ENCODE results near the gene DENND6A. TPM values are rescaled to one million over a fixed set of nuclear protein-coding genes. Genes with fewer than 3 reads are reported as not detected.
"Not testable (repeated sequence)": the region's sequence is repeated elsewhere in the genome, so short reads cannot be mapped to it uniquely, and the experiment has no call there.

DENND6A gene
- total RNA-seq, 4 donors from 2014 or later: 15.2 to 36.3 (median 24.5) TPM

GRCh38 chr3:57694146-57694545 is 1.3 kb upstream of the DENND6A start:
- Histone ChIP-seq H3K27me3 (no peaks in the 10 kb centered on the region), H3K27ac (no peak overlapping the region), H3K4me3 (no peak overlapping the region), H3K9me3 (no peaks in the 10 kb centered on the region), H3K36me3 (no peaks in the 10 kb centered on the region), H3K4me1 (peaks cover 0 to 21% (median 3%) of the 10 kb centered on the region in 4 donors)
- DNase-seq: no peak
- no peak for TF ChIP-seq CTCF (IDR thresholded peaks at IDR 0.05)
- no peak for TF ChIP-seq POLR2A (IDR thresholded peaks at IDR 0.05)

- Histone ChIP-seq H3K4me1 (peaks cover 0 to 32% (median 3%) of the 10 kb centered on the region in 4 donors), H3K4me3 (peak overlapping the region; percentile 77 to 89 (median 83)), H3K27ac (peak overlapping the region; percentile 95 to 98 (median 96))
- not testable (repeated sequence) for DNase-seq, H3K9me3 ChIP-seq, H3K36me3 ChIP-seq, H3K27me3 ChIP-seq
Observed at GRCh38 chr3:57692133-57692395, 813 bp downstream of the DENND6A start.

GRCh38 chr3:57691411-57692132 is 1.3 kb downstream of the DENND6A start:
- no peak for DNase-seq
- Histone ChIP-seq H3K36me3 (no peaks in the 10 kb centered on the region), H3K27ac (peak overlapping the region; percentile 95 to 98 (median 96)), H3K9me3 (no peaks in the 10 kb centered on the region), H3K27me3 (no peaks in the 10 kb centered on the region), H3K4me3 (peak overlapping the region; percentile 77 to 89 (median 83)), H3K4me1 (peaks cover 0 to 37% (median 3%) of the 10 kb centered on the region in 4 donors)
- TF ChIP-seq POLR2A (IDR thresholded peaks at IDR 0.05) (no peak), CTCF (IDR thresholded peaks at IDR 0.05) (no peak)

- H3K9me3 ChIP-seq: no peaks in the 10 kb centered on the region
- no peaks in the 10 kb centered on the region for H3K36me3 ChIP-seq
- no peak overlapping the region for H3K27ac ChIP-seq
- no peak for DNase-seq
- H3K27me3 ChIP-seq: no peaks in the 10 kb centered on the region
- TF ChIP-seq POLR2A (IDR thresholded peaks at IDR 0.05) (no peak), CTCF (IDR thresholded peaks at IDR 0.05) (no peak)
- no peak overlapping the region for H3K4me3 ChIP-seq
- peaks cover 0 to 44% (median 3%) of the 10 kb centered on the region in 4 donors for H3K4me1 ChIP-seq
Observed at GRCh38 chr3:57689367-57690053, 3.4 kb downstream of the DENND6A start.

GRCh38 chr3:57688291-57688690 is 4.6 kb downstream of the DENND6A start:
- Histone ChIP-seq H3K9me3 (no peaks in the 10 kb centered on the region), H3K27me3 (no peaks in the 10 kb centered on the region), H3K36me3 (peaks cover 0 to 4% (median 0%) of the 10 kb centered on the region in 3 donors), H3K4me3 (no peak overlapping the region), H3K4me1 (peaks cover 0 to 44% (median 3%) of the 10 kb centered on the region in 4 donors), H3K27ac (no peak overlapping the region)
- DNase-seq: no peak
- TF ChIP-seq POLR2A (IDR thresholded peaks at IDR 0.05): no peak
- no peak for TF ChIP-seq CTCF (IDR thresholded peaks at IDR 0.05)

GRCh38 chr3:57683286-57683685 is 9.6 kb downstream of the DENND6A start:
- no peak for DNase-seq
- TF ChIP-seq POLR2A (IDR thresholded peaks at IDR 0.05) (no peak), CTCF (IDR thresholded peaks at IDR 0.05) (no peak)
- Histone ChIP-seq H3K4me1 (peaks cover 0 to 20% (median 0%) of the 10 kb centered on the region in 4 donors), H3K9me3 (no peaks in the 10 kb centered on the region), H3K4me3 (no peak overlapping the region), H3K36me3 (peaks cover 0 to 10% (median 0%) of the 10 kb centered on the region in 3 donors), H3K27me3 (no peaks in the 10 kb centered on the region), H3K27ac (no peak overlapping the region)

Data from Peyer's patch (tissue), 4 donors.